ENCODE results near the gene USP44. TPM values are rescaled to one million over a fixed set of nuclear protein-coding genes. Genes with fewer than 3 reads are reported as not detected.

Gene USP44
- total and polyA plus RNA-seq, 10 of the 15 experiments (the other 5 are each of a cell fraction or from before 2014, with no cell fraction given) = 0.02 to 0.26 (median 0.12) TPM; not detected in 6

- in situ Hi-C loops (cut with MboI) (no loop called here), intact Hi-C loops (cut with micrococcal nuclease; ENCODE audit: unreplicated experiment) (no loop called here)
- 100% methylated on average over 5 of the region's 5 CpGs for WGBS (ENCODE audit: insufficient coverage, insufficient replicate concordance, low lambda C conversion rate, missing lambda C conversion rate)
- ChIA-PET SMC1A (ENCODE audit: uncharacterized antibody, unreplicated experiment) (interaction anchor here (0.7 kb wide), 1 partner anchor 21 kb away, joined by 3 read pairs; no protein-coding TSS in a partner anchor), RAD21 (ENCODE audit: unreplicated experiment) (interaction anchor here (1.4 kb wide), 1 partner anchor 25 kb away, joined by 3 read pairs; the partner anchor contains the start of gene METAP2), POLR2A (no interaction called here), CTCF (interaction anchor here (0.6 kb wide), 1 partner anchor 85 kb away, joined by 3 read pairs; no protein-coding TSS in a partner anchor)
- H3K9me3 ChIP-seq (replicated peaks; ENCODE audit: control insufficient read depth, insufficient read depth, low read length) = peaks cover 9% of the 10 kb centered on the region; the same call in 2 of the 3 replicates
- H3K4me1 ChIP-seq (ENCODE audit: control insufficient read depth, insufficient read depth, low read length) = no peaks in the 10 kb centered on the region
- no peak for TF ChIP-seq ZNF274 (IDR thresholded peaks at IDR 0.05; ENCODE audit: insufficient read depth, insufficient read length)
- no peak for TF ChIP-seq PML (IDR thresholded peaks at IDR 0.05; ENCODE audit: low read length)
- TF ChIP-seq CBX5 (IDR thresholded peaks at IDR 0.05; ENCODE audit: low read depth) = no peak
- TF ChIP-seq ZSCAN29 (IDR thresholded peaks at IDR 0.05) = no peak
- TF ChIP-seq NRF1 (conservative IDR thresholded peaks at IDR 0.05; ENCODE audit: low read depth, low read length) = no peak
- no peak for TF ChIP-seq PRDM15 (CRISPR knock-in tag; IDR thresholded peaks at IDR 0.05)
- TF ChIP-seq BCL11A (IDR thresholded peaks at IDR 0.05; ENCODE audit: low read depth, low read length) = no peak
- no peak for TF ChIP-seq TAF1 (IDR thresholded peaks at IDR 0.05; ENCODE audit: borderline replicate concordance, low read depth, low read length)
- no peak for TF ChIP-seq E4F1 (IDR thresholded peaks at IDR 0.05; ENCODE audit: borderline replicate concordance, partially characterized antibody)
- no peak for TF ChIP-seq DPF2 (IDR thresholded peaks at IDR 0.05)
- TF ChIP-seq ATF7 (IDR thresholded peaks at IDR 0.05; ENCODE audit: low read depth) = no peak
- H3K9ac ChIP-seq (ENCODE audit: control insufficient read depth, insufficient read depth, low read length) = no peak overlapping the region
- no TSS peak for BruUV-seq (replicated peaks)
- no peak for ATAC-seq
- no peak for FAIRE-seq
- no peak overlapping the region for H3K27ac ChIP-seq (ENCODE audit: control insufficient read depth, insufficient read depth)
- no peaks in the 10 kb centered on the region for H4K20me1 ChIP-seq (ENCODE audit: control insufficient read depth, insufficient read depth)
- no peak overlapping the region for H2AFZ ChIP-seq (ENCODE audit: control insufficient read depth, low read depth, low read length)
- H3K79me2 ChIP-seq (ENCODE audit: control insufficient read depth, insufficient read depth, low read length) = no peaks in the 10 kb centered on the region; the same call in 1 of the 2 replicates
- peaks cover 10 to 30% of the 10 kb centered on the region in 2 experiments; a peak in 3 of 4 replicates for H3K36me3 ChIP-seq (ENCODE audit: control insufficient read depth in 2 of 2, insufficient read depth in 2 of 2, low read length in 1 of 2)
- no peaks in the 10 kb centered on the region for H3K27me3 ChIP-seq (replicated peaks in 1 of 2; ENCODE audit: control insufficient read depth in 2 of 2, insufficient read depth in 2 of 2, low read length in 1 of 2)
- no peak for DNase-seq (ENCODE audit: low read depth, low spot score)
- H3K4me3 ChIP-seq = no peak overlapping the region
- H3K4me2 ChIP-seq (ENCODE audit: control insufficient read depth, insufficient read depth) = no peak overlapping the region
Observed at GRCh38 chr12:95498968-95499367, 52.3 kb downstream of the USP44 start.

Data from GM12878 (cell line).